DND-41 (cell line): ENCODE measurements around the gene SLCO2A1.

Experiments used
- ATAC-seq: fragments of 200-7000 bp; cut with Tn5 transposase; 3 replicates; pipeline ENCODE4 v1.9.1; 2021; ENCODE audit warnings: low read depth; ENCODE audit not compliant: insufficient read depth
- DNase-seq: peaks from one replicate; pipeline ENCODE4 v3.0.0-alpha.2; 2020
- H2AFZ ChIP-seq: 2 replicates; pipeline ENCODE4 v1.6.0; 2012; ENCODE audit warnings: low read depth, low read length
- H3K27ac ChIP-seq: 2 replicates; pipeline ENCODE4 v1.5.1; 2012; ENCODE audit warnings: low read length, inconsistent platforms
- H3K27me3 ChIP-seq: fragments of 200-600 bp; sonication (generic); 2 replicates; pipeline ENCODE4 v1.6.0; 2012; ENCODE audit warnings: low read length, mild to moderate bottlenecking, inconsistent platforms; ENCODE audit not compliant: insufficient read depth, poor library complexity
- H3K36me3 ChIP-seq: 2 replicates; pipeline ENCODE4 v1.5.1; 2012; ENCODE audit warnings: low read length, inconsistent platforms; ENCODE audit not compliant: insufficient read depth
- H3K4me1 ChIP-seq: 2 replicates; pipeline ENCODE4 v1.5.1; 2012; ENCODE audit warnings: mild to moderate bottlenecking, low read length; ENCODE audit not compliant: insufficient read depth
- H3K4me2 ChIP-seq: 2 replicates; pipeline ENCODE4 v1.6.0; 2012; ENCODE audit warnings: mild to moderate bottlenecking, moderate library complexity, low read length, inconsistent platforms; ENCODE audit not compliant: insufficient read depth
- H3K4me3 ChIP-seq, 2 experiments: fragments of 200-600 bp in 1 of 2; shearing (Covaris generic) in 1 of 2; 2 replicates each; pipeline ENCODE4 v1.5.1; 2012 to 2016; ENCODE audit warnings: inconsistent platforms in 2 of 2, low read length in 2 of 2, mild to moderate bottlenecking in 2 of 2, low read depth in 1 of 2, moderate library complexity in 1 of 2
- H3K79me2 ChIP-seq: 2 replicates; pipeline ENCODE4 v1.6.0; 2012; ENCODE audit warnings: low read length, inconsistent platforms; ENCODE audit not compliant: insufficient read depth
- H3K9ac ChIP-seq: 2 replicates; pipeline ENCODE4 v1.6.0; 2012; ENCODE audit warnings: low read depth, mild to moderate bottlenecking, inconsistent platforms, low read length, moderate library complexity
- H3K9me3 ChIP-seq: 2 replicates; pipeline ENCODE4 v1.5.1; 2012; ENCODE audit warnings: low read length, moderate library complexity, mild to moderate bottlenecking, inconsistent platforms; ENCODE audit not compliant: insufficient read depth, severe bottlenecking
- H4K20me1 ChIP-seq: 2 replicates; pipeline ENCODE4 v1.6.0; 2012; ENCODE audit warnings: low read length; ENCODE audit not compliant: insufficient read depth
- EZH2 ChIP-seq: IDR thresholded peaks from 3 replicates; pipeline ENCODE4 v1.6.1; 2012; ENCODE audit warnings: borderline replicate concordance, low read depth, mild to moderate bottlenecking, moderate library complexity, low read length, inconsistent platforms; ENCODE audit not compliant: severe bottlenecking
- TF ChIP-seq, protein P1 (sequence below): IDR thresholded peaks from 2 replicates; pipeline ENCODE4 v1.5.1; 2012; ENCODE audit warnings: borderline replicate concordance, low read length, moderate library complexity, mild to moderate bottlenecking; ENCODE audit not compliant: poor library complexity, severe bottlenecking; ENCODE audit errors: extremely low read depth

Gene SLCO2A1

GRCh38 chr3:133914839-133915600, 114.7 kb downstream of the SLCO2A1 start:
- DNase-seq, result no peak
- no peak for ATAC-seq
- no peaks in the 10 kb centered on the region for H3K36me3 ChIP-seq
- no peaks in the 10 kb centered on the region for H4K20me1 ChIP-seq
- TF ChIP-seq, protein P1, sequence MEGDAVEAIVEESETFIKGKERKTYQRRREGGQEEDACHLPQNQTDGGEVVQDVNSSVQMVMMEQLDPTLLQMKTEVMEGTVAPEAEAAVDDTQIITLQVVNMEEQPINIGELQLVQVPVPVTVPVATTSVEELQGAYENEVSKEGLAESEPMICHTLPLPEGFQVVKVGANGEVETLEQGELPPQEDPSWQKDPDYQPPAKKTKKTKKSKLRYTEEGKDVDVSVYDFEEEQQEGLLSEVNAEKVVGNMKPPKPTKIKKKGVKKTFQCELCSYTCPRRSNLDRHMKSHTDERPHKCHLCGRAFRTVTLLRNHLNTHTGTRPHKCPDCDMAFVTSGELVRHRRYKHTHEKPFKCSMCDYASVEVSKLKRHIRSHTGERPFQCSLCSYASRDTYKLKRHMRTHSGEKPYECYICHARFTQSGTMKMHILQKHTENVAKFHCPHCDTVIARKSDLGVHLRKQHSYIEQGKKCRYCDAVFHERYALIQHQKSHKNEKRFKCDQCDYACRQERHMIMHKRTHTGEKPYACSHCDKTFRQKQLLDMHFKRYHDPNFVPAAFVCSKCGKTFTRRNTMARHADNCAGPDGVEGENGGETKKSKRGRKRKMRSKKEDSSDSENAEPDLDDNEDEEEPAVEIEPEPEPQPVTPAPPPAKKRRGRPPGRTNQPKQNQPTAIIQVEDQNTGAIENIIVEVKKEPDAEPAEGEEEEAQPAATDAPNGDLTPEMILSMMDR, result no peak
- no peak for TF ChIP-seq EZH2
- H3K4me1 ChIP-seq, result no peaks in the 10 kb centered on the region
- peaks cover 3% of the 10 kb centered on the region for H3K27me3 ChIP-seq
- H3K4me2 ChIP-seq, result no peak overlapping the region
- H3K9me3 ChIP-seq, result peaks cover 4% of the 10 kb centered on the region
- no peak overlapping the region for H3K4me3 ChIP-seq
- H3K9ac ChIP-seq, result no peak overlapping the region
- H2AFZ ChIP-seq, result no peak overlapping the region
- no peak overlapping the region for H3K27ac ChIP-seq
- H3K79me2 ChIP-seq, result no peaks in the 10 kb centered on the region

- H3K79me2 ChIP-seq, result no peaks in the 10 kb centered on the region
- DNase-seq (no peak), ATAC-seq (no peak)
- H2AFZ ChIP-seq, result no peak overlapping the region
- no peaks in the 10 kb centered on the region for H3K4me1 ChIP-seq
- no peak overlapping the region for H3K27ac ChIP-seq
- no peak overlapping the region for H3K4me3 ChIP-seq
- no peaks in the 10 kb centered on the region for H4K20me1 ChIP-seq
- no peak overlapping the region for H3K9ac ChIP-seq
- H3K4me2 ChIP-seq, result no peak overlapping the region
- H3K9me3 ChIP-seq, result no peaks in the 10 kb centered on the region
- TF ChIP-seq, protein P1, result no peak
- no peak for TF ChIP-seq EZH2
- H3K27me3 ChIP-seq, result peaks cover 3% of the 10 kb centered on the region
- no peaks in the 10 kb centered on the region for H3K36me3 ChIP-seq
These were observed 119.3 kb downstream of the SLCO2A1 start for GRCh38 chr3:133910422-133910821.

GRCh38 chr3:133905376-133905775, 124.3 kb downstream of the SLCO2A1 start:
- Histone ChIP-seq H3K27me3 (no peaks in the 10 kb centered on the region), H3K79me2 (no peaks in the 10 kb centered on the region), H3K4me2 (no peak overlapping the region), H3K27ac (no peak overlapping the region), H3K4me3 (no peak overlapping the region), H2AFZ (no peak overlapping the region), H3K9me3 (no peaks in the 10 kb centered on the region), H3K9ac (no peak overlapping the region), H4K20me1 (no peaks in the 10 kb centered on the region), H3K36me3 (no peaks in the 10 kb centered on the region), H3K4me1 (no peaks in the 10 kb centered on the region)
- TF ChIP-seq, protein P1, result no peak
- no peak for TF ChIP-seq EZH2
- DNase-seq, result no peak
- no peak for ATAC-seq
